ENCODE data around the gene TTC28.
"Not testable (repeated sequence)": the region's sequence is repeated elsewhere in the genome, so short reads cannot be mapped to it uniquely, and the experiment has no call there.

The TTC28 gene

DNA sequence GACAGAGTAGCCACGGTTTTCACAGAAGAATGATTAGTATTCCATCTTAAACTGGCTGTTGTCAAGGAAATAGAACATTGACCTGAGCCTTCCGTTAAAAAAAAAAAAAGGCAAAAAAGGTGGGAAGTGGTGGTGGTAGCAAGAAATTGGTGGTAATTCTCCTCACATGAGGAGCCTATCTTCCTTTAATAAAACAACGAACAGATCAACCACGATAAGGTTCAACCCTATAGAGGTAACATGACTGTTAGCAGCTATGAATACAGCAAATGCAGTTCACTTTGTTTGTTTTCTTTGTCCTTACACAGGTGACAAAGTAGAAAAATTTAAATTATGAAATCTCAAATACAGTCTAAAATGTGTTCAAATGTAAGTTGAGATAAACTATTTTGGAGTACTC lies 181.6 kb downstream of the TTC28 start:
- no peak for TF ChIP-seq CTCF (IDR thresholded peaks at IDR 0.05; ENCODE audit: control extremely low read depth, extremely low read depth, low read depth, missing control alignments)
- no peak for DNase-seq (ENCODE audit: extremely low spot score)
- ChIA-PET CTCF (no interaction called here), POLR2A (no interaction called here)

DNA sequence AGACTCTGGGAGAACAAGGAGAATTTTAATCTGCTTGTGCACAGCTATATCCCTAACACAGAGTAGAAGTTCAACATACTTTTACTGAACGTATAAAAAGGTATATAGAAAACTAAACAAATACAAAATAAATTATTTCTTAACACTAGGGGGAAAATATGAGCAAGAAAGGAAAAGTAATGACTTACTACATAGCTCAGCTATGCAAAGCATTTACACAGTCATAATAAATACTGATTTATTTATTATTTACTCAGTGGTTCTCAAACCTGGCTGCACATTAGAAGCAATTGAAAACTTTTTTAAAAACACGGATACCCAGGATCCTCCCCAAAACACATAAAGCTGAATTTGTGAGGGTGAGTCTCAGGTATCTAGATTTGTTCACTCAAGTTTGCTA lies 182.5 kb downstream of the TTC28 start:
- CTCF ChIA-PET, result no interaction called here
- DNase-seq (ENCODE audit: extremely low spot score), result no peak
- POLR2A ChIA-PET, result no interaction called here
- TF ChIP-seq CTCF (IDR thresholded peaks at IDR 0.05; ENCODE audit: control extremely low read depth, extremely low read depth, low read depth, missing control alignments), result no peak

DNA sequence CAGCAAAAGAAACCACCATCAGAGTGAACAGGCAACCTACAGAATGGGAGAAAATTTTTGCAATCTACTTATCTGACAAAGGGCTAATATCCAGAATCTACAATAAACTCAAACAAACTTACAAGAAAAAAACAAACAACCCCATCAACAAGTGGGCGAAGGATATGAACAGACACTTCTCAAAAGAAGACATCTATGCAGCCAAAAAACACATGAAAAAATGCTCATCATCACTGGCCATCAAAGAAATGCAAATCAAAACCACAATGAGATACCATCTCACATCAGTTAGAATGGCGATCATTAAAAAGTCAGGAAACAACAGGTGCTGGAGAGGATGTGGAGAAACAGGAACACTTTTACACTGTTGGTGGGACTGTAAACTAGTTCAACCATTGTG lies 188.4 kb downstream of the TTC28 start:
- CTCF ChIA-PET, result interaction anchor here (1.0 kb wide), 1 partner anchor 13 kb away, joined by 3 read pairs; no protein-coding TSS in a partner anchor
- POLR2A ChIA-PET; DNase-seq (ENCODE audit: extremely low spot score): not testable (repeated sequence)

DNA sequence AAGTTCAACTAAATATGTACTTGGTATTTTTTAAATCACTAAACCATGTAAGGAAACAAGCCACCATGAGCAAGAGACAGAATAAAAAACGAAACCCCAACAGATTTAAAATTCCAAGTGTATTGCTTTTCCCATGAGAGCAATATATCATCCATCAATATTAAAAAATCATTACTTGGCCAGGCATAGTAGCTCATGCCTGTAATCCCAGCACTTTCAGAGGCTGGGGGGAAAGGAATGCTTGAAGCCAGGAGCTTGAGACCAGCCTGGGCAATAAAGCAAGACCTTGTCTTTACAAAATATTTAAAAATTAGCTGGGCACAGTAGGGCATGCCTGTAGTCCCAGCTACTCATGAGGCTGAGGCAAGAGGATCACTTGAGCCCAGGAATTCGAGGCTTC lies 190.8 kb downstream of the TTC28 start:
- no peak for TF ChIP-seq CTCF (IDR thresholded peaks at IDR 0.05; ENCODE audit: control extremely low read depth, extremely low read depth, low read depth, missing control alignments)
- ChIA-PET CTCF (interaction anchor here (1.7 kb wide), 1 partner anchor 47 kb away, joined by 3 read pairs; no protein-coding TSS in a partner anchor), POLR2A (no interaction called here)
- DNase-seq (ENCODE audit: extremely low spot score), result no peak

- no peak for TF ChIP-seq CTCF (IDR thresholded peaks at IDR 0.05; ENCODE audit: control extremely low read depth, extremely low read depth, low read depth, missing control alignments)
- no peak for DNase-seq (ENCODE audit: extremely low spot score)
- ChIA-PET CTCF (interaction anchor here (0.9 to 1.0 kb wide), 2 partner anchors 9 to 11 kb away, joined by 3 read pairs; no protein-coding TSS in a partner anchor), POLR2A (no interaction called here)
Measured at GRCh38 chr22:28484662-28485061, 195.0 kb downstream of the TTC28 start.

GRCh38 chr22:28481725-28482124 lies 197.9 kb downstream of the TTC28 start:
- ChIA-PET CTCF (interaction anchor here (1.0 kb wide), 1 partner anchor 13 kb away, joined by 4 read pairs; no protein-coding TSS in a partner anchor), POLR2A (no interaction called here)
- no peak for TF ChIP-seq CTCF (IDR thresholded peaks at IDR 0.05; ENCODE audit: control extremely low read depth, extremely low read depth, low read depth, missing control alignments)
- DNase-seq (ENCODE audit: extremely low spot score), result no peak

DNA sequence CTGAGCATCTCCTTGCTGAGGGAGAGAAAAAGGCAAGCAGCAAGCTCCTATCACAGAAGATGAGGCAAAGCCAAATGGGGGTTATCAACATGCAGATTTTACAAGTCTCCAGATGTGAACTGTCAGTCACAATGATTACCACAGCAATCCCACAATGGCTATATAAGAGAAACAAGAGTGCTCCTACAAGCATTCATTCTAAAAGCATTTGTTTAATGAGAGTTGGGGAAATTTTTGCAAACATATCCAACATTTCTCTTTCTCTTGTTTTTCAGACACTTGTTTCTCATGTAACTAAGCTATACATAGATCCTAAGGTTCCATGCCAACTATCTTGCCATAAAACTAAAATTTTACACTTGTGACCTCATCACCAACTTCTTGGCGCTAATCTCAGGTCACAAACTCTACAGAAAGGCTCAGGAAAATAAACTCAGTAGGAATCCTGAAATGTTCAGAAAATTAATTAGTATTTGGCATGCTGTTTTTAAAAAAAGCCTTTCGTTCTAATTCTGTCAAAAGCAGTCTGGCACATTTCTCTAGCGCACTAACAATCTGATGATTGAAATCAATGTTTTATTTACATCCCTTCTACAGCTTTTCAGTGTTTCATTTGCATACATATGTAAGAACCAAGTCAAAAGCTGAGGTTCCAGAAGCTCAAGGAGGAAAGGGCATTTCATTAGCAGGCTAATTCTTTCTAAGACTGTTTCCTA lies 199.5 kb downstream of the TTC28 start:
- POLR2A ChIA-PET, result no interaction called here
- CTCF ChIA-PET, result no interaction called here
- no peak for DNase-seq (ENCODE audit: extremely low spot score)
- TF ChIP-seq CTCF (IDR thresholded peaks at IDR 0.05; ENCODE audit: control extremely low read depth, extremely low read depth, low read depth, missing control alignments), result no peak

Measured in GM10248 (cell line).